Measurements from ENCODE around the gene DOC2A. TPM values are rescaled to one million over a fixed set of nuclear protein-coding genes. Genes with fewer than 3 reads are reported as not detected.

DOC2A gene
- total RNA-seq, 1 donor from 2014 or later = 3.1 TPM

GRCh38 chr16:30054451-30054850 is 43.6 kb upstream of the DOC2A start:
- Mint-ChIP-seq H3K27ac (peak overlapping the region; percentile 81), H3K36me3 (peaks cover 5% of the 10 kb centered on the region), H3K4me3 (peak overlapping the region; percentile 88), H3K9me3 (no peaks in the 10 kb centered on the region), H3K4me1 (peaks cover 31% of the 10 kb centered on the region), H3K27me3 (ENCODE audit: insufficient read depth, low read depth) (peaks cover 5% of the 10 kb centered on the region)
- Histone ChIP-seq H3K79me2 (ENCODE audit: low read depth) (no peaks in the 10 kb centered on the region), H3K27me3 (no peaks in the 10 kb centered on the region), H2AFZ (replicated peaks) (no peak overlapping the region), H3K4me1 (peaks cover 6% of the 10 kb centered on the region), H3K4me3 (no peak overlapping the region), H3F3A (ENCODE audit: low read depth) (peaks cover 33% of the 10 kb centered on the region), H3K9ac (no peak overlapping the region), H3K27ac (no peak overlapping the region), H3K9me3 (ENCODE audit: low read depth) (no peaks in the 10 kb centered on the region), H3K36me3 (no peaks in the 10 kb centered on the region), H3K4me2 (no peak overlapping the region), H4K20me1 (ENCODE audit: low read depth) (no peaks in the 10 kb centered on the region)
- TF ChIP-seq EZH2phosphoT487 (IDR thresholded peaks at IDR 0.05) (no peak), CTCF (IDR thresholded peaks at IDR 0.05) (no peak), EZH2 (IDR thresholded peaks at IDR 0.05) (no peak)
- no peak for DNase-seq (ENCODE audit: low spot score)

GRCh38 chr16:30053376-30054015 is 42.7 kb upstream of the DOC2A start:
- Histone ChIP-seq H3K9me3 (ENCODE audit: low read depth) (no peaks in the 10 kb centered on the region), H3K4me2 (peak overlapping the region; percentile 89), H3F3A (ENCODE audit: low read depth) (peaks cover 43% of the 10 kb centered on the region), H3K27me3 (no peaks in the 10 kb centered on the region), H3K79me2 (ENCODE audit: low read depth) (no peaks in the 10 kb centered on the region), H2AFZ (replicated peaks) (peak overlapping the region; percentile 71), H3K4me3 (peak overlapping the region; percentile 72), H3K27ac (no peak overlapping the region), H3K4me1 (peaks cover 15% of the 10 kb centered on the region), H4K20me1 (ENCODE audit: low read depth) (no peaks in the 10 kb centered on the region), H3K9ac (peak overlapping the region; percentile 7), H3K36me3 (no peaks in the 10 kb centered on the region)
- H3K27ac Mint-ChIP-seq = peak overlapping the region; percentile 66
- H3K36me3 Mint-ChIP-seq = peaks cover 3% of the 10 kb centered on the region
- peaks cover 9% of the 10 kb centered on the region for H3K27me3 Mint-ChIP-seq (ENCODE audit: insufficient read depth, low read depth)
- peaks cover 40% of the 10 kb centered on the region for H3K4me1 Mint-ChIP-seq
- TF ChIP-seq EZH2 (IDR thresholded peaks at IDR 0.05) = no peak
- no peak for TF ChIP-seq CTCF (IDR thresholded peaks at IDR 0.05)
- TF ChIP-seq EZH2phosphoT487 (IDR thresholded peaks at IDR 0.05) = no peak
- no peaks in the 10 kb centered on the region for H3K9me3 Mint-ChIP-seq
- no peak for DNase-seq (ENCODE audit: low spot score)
- H3K4me3 Mint-ChIP-seq = peak overlapping the region; percentile 88

GRCh38 chr16:30052671-30053372 is 42.0 kb upstream of the DOC2A start:
- H3K79me2 ChIP-seq (ENCODE audit: low read depth) = no peaks in the 10 kb centered on the region
- peaks cover 17% of the 10 kb centered on the region for H3K4me1 ChIP-seq
- TF ChIP-seq EZH2phosphoT487 (IDR thresholded peaks at IDR 0.05) (no peak), EZH2 (IDR thresholded peaks at IDR 0.05) (no peak), CTCF (IDR thresholded peaks at IDR 0.05) (no peak)
- H3K27ac Mint-ChIP-seq = no peak overlapping the region
- H3F3A ChIP-seq (ENCODE audit: low read depth) = peaks cover 48% of the 10 kb centered on the region
- peaks cover 43% of the 10 kb centered on the region for H3K4me1 Mint-ChIP-seq
- H3K27me3 Mint-ChIP-seq (ENCODE audit: insufficient read depth, low read depth) = peaks cover 10% of the 10 kb centered on the region
- no peaks in the 10 kb centered on the region for H3K9me3 ChIP-seq (ENCODE audit: low read depth)
- no peaks in the 10 kb centered on the region for H3K27me3 ChIP-seq
- H3K27ac ChIP-seq = no peak overlapping the region
- peak; percentile 95 for DNase-seq (ENCODE audit: low spot score)
- no peaks in the 10 kb centered on the region for H3K9me3 Mint-ChIP-seq
- no peak overlapping the region for H3K9ac ChIP-seq
- H2AFZ ChIP-seq (replicated peaks) = peak overlapping the region; percentile 71
- no peaks in the 10 kb centered on the region for H4K20me1 ChIP-seq (ENCODE audit: low read depth)
- H3K4me2 ChIP-seq = peak overlapping the region; percentile 89
- peak overlapping the region; percentile 88 for H3K4me3 Mint-ChIP-seq
- no peaks in the 10 kb centered on the region for H3K36me3 ChIP-seq
- H3K36me3 Mint-ChIP-seq = peaks cover 3% of the 10 kb centered on the region
- peak overlapping the region; percentile 72 for H3K4me3 ChIP-seq

Measured in neural progenitor cell (in vitro differentiated cells).